Mesothelial cell of epicardium (in vitro differentiated cells): ENCODE measurements around the gene DPP3. TPM values are rescaled to one million over a fixed set of nuclear protein-coding genes. Genes with fewer than 3 reads are reported as not detected.
"Not testable (repeated sequence)": the region's sequence is repeated elsewhere in the genome, so short reads cannot be mapped to it uniquely, and the experiment has no call there.

Experiments used
- DNase-seq, 2 experiments: peaks; one replicate each; pipeline ENCODE4 v3.0.0; 2021; ENCODE audit warnings: low spot score in 2 of 2; ENCODE audit not compliant: unreplicated experiment in 2 of 2
- H3K27ac Mint-ChIP-seq: 2 replicates; pipeline ENCODE4 v1.8.0; 2021; ENCODE audit warnings: mixed read lengths
- H3K27me3 Mint-ChIP-seq: 2 replicates; pipeline ENCODE4 v1.8.0; 2021; ENCODE audit warnings: low read depth, mixed read lengths
- H3K36me3 Mint-ChIP-seq: 2 replicates; pipeline ENCODE4 v1.8.0; 2021; ENCODE audit warnings: mixed read lengths
- H3K4me1 Mint-ChIP-seq: 2 replicates; pipeline ENCODE4 v1.8.0; 2021; ENCODE audit warnings: mixed read lengths
- H3K4me3 Mint-ChIP-seq: 2 replicates; pipeline ENCODE4 v1.8.0; 2021; ENCODE audit warnings: mild to moderate bottlenecking, moderate library complexity, mixed read lengths
- H3K9me3 Mint-ChIP-seq: 2 replicates; pipeline ENCODE4 v1.8.0; 2021; ENCODE audit warnings: mixed read lengths
- total RNA-seq: library from RNA; stranded (reverse); gene quantifications from 3 replicates; pipeline ENCODE4 v1.2.1, GENCODE V29; 2021
- TF ChIP-seq, protein P1 (sequence below): fragments of 200-600 bp; sonication (generic); IDR thresholded peaks from one replicate; pipeline ENCODE4 v1.5.0; 2021; ENCODE audit warnings: antibody characterized with exemption; ENCODE audit not compliant: unreplicated experiment

DPP3 gene, protein sequence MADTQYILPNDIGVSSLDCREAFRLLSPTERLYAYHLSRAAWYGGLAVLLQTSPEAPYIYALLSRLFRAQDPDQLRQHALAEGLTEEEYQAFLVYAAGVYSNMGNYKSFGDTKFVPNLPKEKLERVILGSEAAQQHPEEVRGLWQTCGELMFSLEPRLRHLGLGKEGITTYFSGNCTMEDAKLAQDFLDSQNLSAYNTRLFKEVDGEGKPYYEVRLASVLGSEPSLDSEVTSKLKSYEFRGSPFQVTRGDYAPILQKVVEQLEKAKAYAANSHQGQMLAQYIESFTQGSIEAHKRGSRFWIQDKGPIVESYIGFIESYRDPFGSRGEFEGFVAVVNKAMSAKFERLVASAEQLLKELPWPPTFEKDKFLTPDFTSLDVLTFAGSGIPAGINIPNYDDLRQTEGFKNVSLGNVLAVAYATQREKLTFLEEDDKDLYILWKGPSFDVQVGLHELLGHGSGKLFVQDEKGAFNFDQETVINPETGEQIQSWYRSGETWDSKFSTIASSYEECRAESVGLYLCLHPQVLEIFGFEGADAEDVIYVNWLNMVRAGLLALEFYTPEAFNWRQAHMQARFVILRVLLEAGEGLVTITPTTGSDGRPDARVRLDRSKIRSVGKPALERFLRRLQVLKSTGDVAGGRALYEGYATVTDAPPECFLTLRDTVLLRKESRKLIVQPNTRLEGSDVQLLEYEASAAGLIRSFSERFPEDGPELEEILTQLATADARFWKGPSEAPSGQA
- total RNA-seq: 40.8 to 47.2 TPM (median 42.9 TPM) in 3 replicates

DNA sequence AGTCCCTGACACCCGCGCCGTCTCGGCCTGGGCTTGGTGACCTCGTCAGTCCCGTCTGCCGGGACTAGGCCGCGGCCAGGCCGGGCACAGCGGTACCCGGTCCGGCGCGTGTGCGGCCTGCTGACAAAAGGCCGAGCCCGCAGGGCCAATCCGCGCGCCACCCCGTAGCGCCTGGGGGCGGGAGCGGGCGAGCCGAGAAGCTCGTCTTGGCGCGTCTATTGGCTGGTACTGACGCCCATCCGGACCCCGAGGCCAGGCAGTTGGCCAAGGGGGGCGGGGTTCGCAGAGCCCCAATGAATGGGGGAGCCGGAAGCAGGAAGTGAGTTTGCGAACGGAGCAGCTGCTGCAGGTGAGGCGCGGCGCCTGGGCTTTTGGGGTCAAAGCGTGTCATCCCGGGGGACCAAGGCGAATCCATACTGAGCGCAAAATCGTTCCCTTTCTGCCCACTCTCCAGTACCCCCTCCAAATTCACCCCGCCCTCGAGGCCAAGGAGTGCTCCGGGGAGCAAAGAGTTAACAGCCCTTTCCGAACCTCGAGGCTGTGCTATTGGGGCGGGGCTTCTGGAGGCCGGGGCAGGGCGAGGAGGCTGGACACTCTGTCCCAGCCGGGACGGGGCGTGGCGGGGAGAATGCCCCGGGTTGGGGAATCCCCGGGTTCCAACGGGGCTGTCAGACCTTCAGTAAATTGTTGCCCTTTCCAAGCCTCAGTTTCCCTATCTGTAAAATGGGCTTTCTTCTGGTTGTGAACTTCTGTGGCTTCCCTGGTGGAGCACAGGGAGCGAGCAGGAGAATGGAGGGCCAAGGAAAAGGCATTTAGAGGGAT lies at the start of gene DPP3:
Gene DPP3, plus strand, starts transcription at position 318 of the 822 bp plus-strand sequence. CDS start 1,767 bp downstream, outside the sequence.
- no peaks in the 10 kb centered on the region for H3K27me3 Mint-ChIP-seq
- TF ChIP-seq, protein P1, sequence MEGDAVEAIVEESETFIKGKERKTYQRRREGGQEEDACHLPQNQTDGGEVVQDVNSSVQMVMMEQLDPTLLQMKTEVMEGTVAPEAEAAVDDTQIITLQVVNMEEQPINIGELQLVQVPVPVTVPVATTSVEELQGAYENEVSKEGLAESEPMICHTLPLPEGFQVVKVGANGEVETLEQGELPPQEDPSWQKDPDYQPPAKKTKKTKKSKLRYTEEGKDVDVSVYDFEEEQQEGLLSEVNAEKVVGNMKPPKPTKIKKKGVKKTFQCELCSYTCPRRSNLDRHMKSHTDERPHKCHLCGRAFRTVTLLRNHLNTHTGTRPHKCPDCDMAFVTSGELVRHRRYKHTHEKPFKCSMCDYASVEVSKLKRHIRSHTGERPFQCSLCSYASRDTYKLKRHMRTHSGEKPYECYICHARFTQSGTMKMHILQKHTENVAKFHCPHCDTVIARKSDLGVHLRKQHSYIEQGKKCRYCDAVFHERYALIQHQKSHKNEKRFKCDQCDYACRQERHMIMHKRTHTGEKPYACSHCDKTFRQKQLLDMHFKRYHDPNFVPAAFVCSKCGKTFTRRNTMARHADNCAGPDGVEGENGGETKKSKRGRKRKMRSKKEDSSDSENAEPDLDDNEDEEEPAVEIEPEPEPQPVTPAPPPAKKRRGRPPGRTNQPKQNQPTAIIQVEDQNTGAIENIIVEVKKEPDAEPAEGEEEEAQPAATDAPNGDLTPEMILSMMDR: no peak
- peak within 1 kb of the TSS; percentile 95 for H3K4me3 Mint-ChIP-seq
- peak within 1 kb of the TSS; percentile 97 for H3K27ac Mint-ChIP-seq
- H3K36me3 Mint-ChIP-seq: no peaks in the 10 kb centered on the region
- H3K4me1 Mint-ChIP-seq: peaks cover 12% of the 10 kb centered on the region
- no peaks in the 10 kb centered on the region for H3K9me3 Mint-ChIP-seq
- DNase-seq: peak; percentile 96 to 98

DNA sequence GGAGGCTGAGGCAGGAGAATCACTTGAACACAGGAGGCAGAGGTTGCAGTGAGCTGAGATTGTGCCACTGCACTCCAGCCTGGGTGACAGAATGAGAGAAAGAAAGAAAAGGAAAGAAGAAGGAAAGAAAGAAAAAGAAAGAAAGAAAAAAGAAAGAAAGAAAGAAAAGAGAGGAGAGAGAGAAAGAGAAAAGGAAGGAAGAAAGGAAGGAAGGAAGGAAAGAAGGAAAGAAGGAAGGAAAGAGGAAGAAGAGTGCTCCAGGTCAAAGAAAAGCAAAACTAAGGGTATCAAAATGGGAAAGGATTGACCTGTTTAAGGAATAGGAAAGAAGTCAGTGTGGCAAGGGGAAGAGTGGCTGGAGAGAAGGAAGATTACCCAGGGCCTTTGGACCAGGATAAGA lies 48.9 kb upstream of the DPP3 start:
- not testable (repeated sequence) for H3K27me3 Mint-ChIP-seq

DNA sequence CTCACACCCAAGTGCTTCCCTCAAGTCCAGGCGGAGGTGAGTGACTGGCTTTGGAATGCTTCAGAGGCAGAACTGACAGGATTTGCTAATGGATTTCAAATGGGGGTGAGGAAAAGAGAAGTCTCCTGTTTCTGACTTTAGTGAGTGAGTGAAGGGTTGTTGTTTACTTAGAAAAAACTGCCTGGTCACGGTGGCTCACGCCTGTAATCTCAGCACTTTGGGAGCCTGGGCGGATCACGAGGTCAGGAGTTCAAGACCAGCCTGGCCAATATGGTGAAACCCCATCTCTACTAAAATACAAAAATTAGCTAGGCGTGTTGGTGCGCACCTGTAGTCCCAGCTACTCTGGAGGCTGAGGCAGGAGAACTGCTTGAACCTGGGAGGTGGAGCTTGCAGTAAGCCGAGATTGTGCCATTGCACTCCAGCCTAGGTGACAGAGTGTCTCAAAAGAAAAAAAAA lies 48.3 kb upstream of the DPP3 start:
- H3K4me1 Mint-ChIP-seq, DNase-seq, H3K4me3 Mint-ChIP-seq, H3K27me3 Mint-ChIP-seq, H3K9me3 Mint-ChIP-seq, H3K27ac Mint-ChIP-seq: not testable (repeated sequence)
- peaks cover 28% of the 10 kb centered on the region for H3K36me3 Mint-ChIP-seq

More for the DNA sequence above, 48.9 kb upstream of the DPP3 start:
- DNase-seq, H3K4me1 Mint-ChIP-seq, H3K27ac Mint-ChIP-seq, H3K4me3 Mint-ChIP-seq, H3K9me3 Mint-ChIP-seq: not testable (repeated sequence)
- H3K36me3 Mint-ChIP-seq: peaks cover 22% of the 10 kb centered on the region

DNA sequence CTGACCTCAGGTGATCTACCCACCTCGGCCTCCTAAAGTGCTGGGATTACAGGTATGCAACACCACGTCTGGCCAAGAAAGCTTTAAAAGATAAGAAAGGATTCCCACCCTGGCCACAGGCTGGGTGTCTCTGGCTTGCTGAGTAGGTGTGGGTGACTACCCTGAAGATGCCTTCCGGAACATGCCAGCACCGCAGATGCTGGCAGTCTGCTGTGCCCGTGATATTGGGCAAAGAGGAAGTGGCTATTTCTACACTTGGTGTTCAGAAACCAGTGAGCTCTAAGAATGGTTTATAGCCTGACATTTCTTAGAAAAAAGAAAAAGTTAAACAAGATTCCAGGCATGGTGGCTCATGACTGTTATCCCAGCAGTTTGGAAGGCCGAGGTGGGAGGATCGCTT lies 47.6 kb upstream of the DPP3 start:
- no peak for DNase-seq
- no peaks in the 10 kb centered on the region for H3K9me3 Mint-ChIP-seq
- H3K36me3 Mint-ChIP-seq: peaks cover 29% of the 10 kb centered on the region
- peaks cover 2% of the 10 kb centered on the region for H3K4me1 Mint-ChIP-seq
- H3K4me3 Mint-ChIP-seq: no peak overlapping the region
- no peaks in the 10 kb centered on the region for H3K27me3 Mint-ChIP-seq
- TF ChIP-seq, protein P1: no peak
- H3K27ac Mint-ChIP-seq: no peak overlapping the region

DNA sequence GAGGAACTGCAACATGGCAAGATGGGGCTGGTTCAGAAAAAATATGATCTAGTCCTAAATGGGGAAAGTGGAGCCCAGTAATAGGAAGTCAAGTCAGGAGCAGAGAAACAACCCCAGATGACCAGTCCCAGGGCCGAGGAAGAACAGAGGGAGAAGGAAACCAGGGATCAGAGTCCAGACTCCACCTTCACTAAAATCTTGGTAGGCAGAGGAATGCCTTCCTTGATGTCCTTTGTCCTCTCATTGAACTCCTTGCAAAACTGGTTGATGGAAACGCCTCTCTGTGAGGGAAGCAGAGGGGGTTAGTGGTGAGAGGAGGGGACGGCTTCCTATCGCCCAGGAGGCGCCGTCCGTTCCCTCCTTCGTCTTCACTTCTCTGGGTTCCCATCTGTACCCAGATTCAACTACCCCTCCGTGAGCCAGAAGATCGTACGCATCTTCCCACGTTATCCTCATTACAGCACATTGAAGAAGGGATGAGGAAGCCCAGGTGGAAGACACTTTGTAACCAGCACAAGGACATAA lies 42.2 kb upstream of the DPP3 start:
- H3K9me3 Mint-ChIP-seq: peaks cover 3% of the 10 kb centered on the region
- peaks cover 9% of the 10 kb centered on the region for H3K4me1 Mint-ChIP-seq
- peak overlapping the region; percentile 85 for H3K4me3 Mint-ChIP-seq
- peak overlapping the region; percentile 97 for H3K27ac Mint-ChIP-seq
- peaks cover 22% of the 10 kb centered on the region for H3K36me3 Mint-ChIP-seq
- H3K27me3 Mint-ChIP-seq: no peaks in the 10 kb centered on the region
- DNase-seq: no peak
- TF ChIP-seq, protein P1: no peak
